BLaER1 (cell line): ENCODE data around the gene SUCLG1.

ENCODE experiments used
- H3K27ac ChIP-seq: shearing (Covaris generic); formaldehyde crosslinking; 2 replicates; pipeline ENCODE4 v1.8.1; 2022
- H3K27me3 ChIP-seq: shearing (Covaris generic); formaldehyde crosslinking; 2 replicates; pipeline ENCODE4 v1.8.1; 2022
- H3K36me3 ChIP-seq: shearing (Covaris generic); formaldehyde crosslinking; 2 replicates; pipeline ENCODE4 v1.8.1; 2022
- H3K4me1 ChIP-seq: shearing (Covaris generic); formaldehyde crosslinking; 2 replicates; pipeline ENCODE4 v1.8.1; 2022
- H3K4me2 ChIP-seq: shearing (Covaris generic); formaldehyde crosslinking; 2 replicates; pipeline ENCODE4 v1.8.1; 2022
- H3K4me3 ChIP-seq: shearing (Covaris generic); formaldehyde crosslinking; 2 replicates; pipeline ENCODE4 v1.8.1; 2022
- H3K9ac ChIP-seq: shearing (Covaris generic); formaldehyde crosslinking; 2 replicates; pipeline ENCODE4 v1.8.1; 2022
- H3K9me3 ChIP-seq: shearing (Covaris generic); formaldehyde crosslinking; 2 replicates; pipeline ENCODE4 v1.8.1; 2022
- H4K20me1 ChIP-seq: shearing (Covaris generic); formaldehyde crosslinking; 2 replicates; pipeline ENCODE4 v1.8.1; 2022
- Cebpa-rat ChIP-seq: shearing (Covaris generic); IDR thresholded peaks from 2 replicates; pipeline ENCODE4 v1.8.1; 2022

The SUCLG1 gene

GRCh38 chr2:84394628-84395027, 64.5 kb downstream of the SUCLG1 start:
- TF ChIP-seq Cebpa-rat, result no peak
- no peak overlapping the region for H3K4me3 ChIP-seq
- no peak overlapping the region for H3K4me2 ChIP-seq
- no peaks in the 10 kb centered on the region for H3K36me3 ChIP-seq
- no peak overlapping the region for H3K27ac ChIP-seq
- peaks cover 12% of the 10 kb centered on the region; the same call in 1 of the 2 replicates for H3K9me3 ChIP-seq
- H4K20me1 ChIP-seq, result no peaks in the 10 kb centered on the region
- H3K4me1 ChIP-seq, result peaks cover 11% of the 10 kb centered on the region
- H3K27me3 ChIP-seq, result no peaks in the 10 kb centered on the region
- H3K9ac ChIP-seq, result no peak overlapping the region

DNA sequence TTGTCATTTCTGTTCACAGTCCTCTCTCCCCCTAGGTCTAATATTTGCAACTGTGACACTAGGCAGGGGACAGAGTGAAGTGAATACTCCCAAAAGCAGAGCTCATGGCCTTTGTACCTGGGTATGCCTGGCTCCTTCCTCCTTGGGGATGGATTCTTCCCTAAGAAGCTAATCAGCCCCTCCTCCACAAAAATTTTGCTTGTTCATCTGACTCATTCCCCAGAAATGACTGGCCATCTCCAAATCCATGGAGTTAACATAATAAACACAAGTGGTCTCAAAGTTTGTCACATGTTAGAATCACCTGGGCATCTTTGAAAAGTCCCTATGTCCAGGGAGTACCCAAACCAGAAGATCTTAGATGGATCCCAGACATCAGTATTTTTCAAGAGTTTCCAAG, 65.3 kb downstream of the SUCLG1 start:
- Histone ChIP-seq H3K27ac (no peak overlapping the region), H4K20me1 (no peaks in the 10 kb centered on the region), H3K27me3 (no peaks in the 10 kb centered on the region), H3K4me3 (no peak overlapping the region), H3K9ac (no peak overlapping the region), H3K9me3 (peaks cover 12% of the 10 kb centered on the region; the same call in 1 of the 2 replicates), H3K36me3 (no peaks in the 10 kb centered on the region), H3K4me2 (no peak overlapping the region), H3K4me1 (peaks cover 11% of the 10 kb centered on the region)
- no peak for TF ChIP-seq Cebpa-rat

GRCh38 chr2:84389794-84390193, 69.3 kb downstream of the SUCLG1 start:
- Histone ChIP-seq H3K4me3 (no peak overlapping the region), H3K4me2 (no peak overlapping the region), H3K9me3 (peaks cover 12% of the 10 kb centered on the region; the same call in 1 of the 2 replicates), H3K4me1 (no peaks in the 10 kb centered on the region), H3K9ac (no peak overlapping the region), H3K27me3 (no peaks in the 10 kb centered on the region), H3K36me3 (no peaks in the 10 kb centered on the region), H3K27ac (no peak overlapping the region), H4K20me1 (no peaks in the 10 kb centered on the region)
- no peak for TF ChIP-seq Cebpa-rat

GRCh38 chr2:84388921-84389490, 70.1 kb downstream of the SUCLG1 start:
- H3K27me3 ChIP-seq, result no peaks in the 10 kb centered on the region
- no peak for TF ChIP-seq Cebpa-rat
- H3K4me3 ChIP-seq, result no peak overlapping the region
- H4K20me1 ChIP-seq, result no peaks in the 10 kb centered on the region
- peaks cover 12% of the 10 kb centered on the region; the same call in 1 of the 2 replicates for H3K9me3 ChIP-seq
- no peak overlapping the region for H3K4me2 ChIP-seq
- no peak overlapping the region for H3K27ac ChIP-seq
- no peaks in the 10 kb centered on the region for H3K36me3 ChIP-seq
- H3K9ac ChIP-seq, result no peak overlapping the region
- H3K4me1 ChIP-seq, result no peaks in the 10 kb centered on the region

DNA sequence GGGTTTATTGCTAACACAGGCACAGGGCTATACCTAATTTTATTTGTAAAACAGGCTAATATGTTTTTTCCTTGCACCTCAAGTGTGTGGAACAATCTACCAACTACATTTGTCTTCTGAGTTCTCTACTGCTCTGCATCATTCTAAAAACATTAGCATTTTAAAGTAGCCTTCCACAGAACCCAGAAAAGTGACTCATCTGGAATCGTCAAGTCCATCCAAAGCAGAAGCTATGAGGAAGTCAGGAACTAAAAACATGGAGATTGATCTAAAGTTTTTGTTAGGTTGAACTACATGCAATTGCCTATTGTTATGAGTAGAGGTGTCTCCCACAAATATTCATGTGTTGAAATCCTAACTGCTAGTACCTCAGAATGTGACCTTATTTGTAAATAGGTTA, 70.9 kb downstream of the SUCLG1 start:
- H3K27ac ChIP-seq, result no peak overlapping the region
- no peak overlapping the region for H3K9ac ChIP-seq
- H4K20me1 ChIP-seq, result no peaks in the 10 kb centered on the region
- peaks cover 12% of the 10 kb centered on the region; the same call in 1 of the 2 replicates for H3K9me3 ChIP-seq
- no peaks in the 10 kb centered on the region for H3K4me1 ChIP-seq
- H3K27me3 ChIP-seq, result no peaks in the 10 kb centered on the region
- H3K4me2 ChIP-seq, result no peak overlapping the region
- no peak overlapping the region for H3K4me3 ChIP-seq
- no peaks in the 10 kb centered on the region for H3K36me3 ChIP-seq
- TF ChIP-seq Cebpa-rat, result no peak

GRCh38 chr2:84386336-84387040, 72.6 kb downstream of the SUCLG1 start:
- H3K9me3 ChIP-seq, result peaks cover 3% of the 10 kb centered on the region; the same call in 1 of the 2 replicates
- H3K4me1 ChIP-seq, result no peaks in the 10 kb centered on the region
- H3K9ac ChIP-seq, result no peak overlapping the region
- TF ChIP-seq Cebpa-rat, result no peak
- no peak overlapping the region for H3K27ac ChIP-seq
- no peaks in the 10 kb centered on the region for H4K20me1 ChIP-seq
- H3K36me3 ChIP-seq, result no peaks in the 10 kb centered on the region
- no peaks in the 10 kb centered on the region for H3K27me3 ChIP-seq
- no peak overlapping the region for H3K4me2 ChIP-seq
- H3K4me3 ChIP-seq, result no peak overlapping the region

DNA sequence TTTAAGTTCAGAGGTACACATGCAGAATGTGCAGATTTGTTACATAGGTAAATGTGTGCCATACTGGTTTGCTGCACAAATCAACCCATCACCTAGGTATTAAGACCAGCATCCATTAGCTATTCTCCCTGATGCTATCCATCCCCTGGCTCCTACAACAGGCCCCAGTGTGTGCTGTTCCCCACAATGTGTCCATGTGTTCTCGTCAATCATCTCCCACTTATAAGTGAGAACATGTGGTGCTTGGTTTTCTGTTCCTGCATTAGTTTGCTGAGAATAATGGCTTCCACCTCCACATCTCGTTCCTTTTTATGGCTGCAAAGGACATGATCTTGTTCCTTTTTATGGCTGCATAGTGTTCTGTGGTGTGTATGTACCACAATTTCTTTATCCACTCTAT, 75.8 kb downstream of the SUCLG1 start:
- no peaks in the 10 kb centered on the region for H3K36me3 ChIP-seq
- H3K27ac ChIP-seq, result no peak overlapping the region
- H3K27me3 ChIP-seq, result no peaks in the 10 kb centered on the region
- H3K4me3 ChIP-seq, result no peak overlapping the region
- no peaks in the 10 kb centered on the region for H3K4me1 ChIP-seq
- no peak overlapping the region for H3K4me2 ChIP-seq
- H3K9ac ChIP-seq, result no peak overlapping the region
- no peaks in the 10 kb centered on the region for H3K9me3 ChIP-seq
- no peaks in the 10 kb centered on the region for H4K20me1 ChIP-seq
- TF ChIP-seq Cebpa-rat, result no peak

GRCh38 chr2:84380875-84381274, 78.2 kb downstream of the SUCLG1 start:
- no peak overlapping the region for H3K27ac ChIP-seq
- no peak overlapping the region for H3K4me3 ChIP-seq
- TF ChIP-seq Cebpa-rat, result no peak
- no peaks in the 10 kb centered on the region for H3K4me1 ChIP-seq
- no peaks in the 10 kb centered on the region for H3K36me3 ChIP-seq
- H4K20me1 ChIP-seq, result no peaks in the 10 kb centered on the region
- H3K9me3 ChIP-seq, result no peaks in the 10 kb centered on the region
- no peak overlapping the region for H3K4me2 ChIP-seq
- H3K27me3 ChIP-seq, result no peaks in the 10 kb centered on the region
- no peak overlapping the region for H3K9ac ChIP-seq

DNA sequence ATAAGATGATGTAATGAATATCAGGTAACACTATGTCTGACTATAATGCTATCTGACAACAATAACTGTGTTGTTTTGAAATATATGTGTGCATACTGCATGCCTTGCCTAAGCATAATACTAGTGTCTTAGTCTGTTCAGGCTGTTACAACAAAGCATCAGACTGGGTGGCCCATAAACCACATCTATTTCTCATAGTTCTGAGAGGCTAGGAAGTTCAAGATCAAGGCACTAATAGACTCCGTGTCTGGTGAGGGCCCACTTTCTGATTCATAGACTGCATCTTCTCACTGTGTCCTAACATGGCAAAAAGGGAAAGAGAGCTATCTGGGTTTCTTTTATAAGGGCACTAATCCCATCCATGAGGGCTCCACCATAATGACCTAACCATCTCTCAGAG, 80.1 kb downstream of the SUCLG1 start:
- TF ChIP-seq Cebpa-rat, result no peak
- Histone ChIP-seq H3K4me1 (no peaks in the 10 kb centered on the region), H3K27me3 (no peaks in the 10 kb centered on the region), H3K9me3 (no peaks in the 10 kb centered on the region), H4K20me1 (no peaks in the 10 kb centered on the region), H3K27ac (no peak overlapping the region), H3K4me2 (no peak overlapping the region), H3K9ac (no peak overlapping the region), H3K36me3 (no peaks in the 10 kb centered on the region), H3K4me3 (no peak overlapping the region)

GRCh38 chr2:84375020-84375419, 84.1 kb downstream of the SUCLG1 start:
- no peak overlapping the region for H3K4me2 ChIP-seq
- no peak for TF ChIP-seq Cebpa-rat
- H3K27ac ChIP-seq, result no peak overlapping the region
- no peak overlapping the region for H3K4me3 ChIP-seq
- no peaks in the 10 kb centered on the region for H4K20me1 ChIP-seq
- no peaks in the 10 kb centered on the region for H3K4me1 ChIP-seq
- H3K27me3 ChIP-seq, result no peaks in the 10 kb centered on the region
- no peak overlapping the region for H3K9ac ChIP-seq
- H3K36me3 ChIP-seq, result no peaks in the 10 kb centered on the region
- H3K9me3 ChIP-seq, result no peaks in the 10 kb centered on the region
